Colonic mucosa (tissue), 4 donors: ENCODE data around the gene FAM53A. TPM values are rescaled to one million over a fixed set of nuclear protein-coding genes. Genes with fewer than 3 reads are reported as not detected.

ENCODE experiments used
- DNase-seq: peaks from one replicate; pipeline ENCODE4 v3.0.0-alpha.2; 2020
- H3K27ac ChIP-seq: fragments of 200-600 bp; one replicate; pipeline ENCODE4 v1.8.0; 2021
- H3K27me3 ChIP-seq: fragments of 200-600 bp; one replicate; pipeline ENCODE4 v1.8.0; 2021
- H3K36me3 ChIP-seq: fragments of 200-600 bp; one replicate; pipeline ENCODE4 v1.8.0; 2021
- H3K4me1 ChIP-seq: fragments of 200-600 bp; one replicate; pipeline ENCODE4 v1.8.0; 2021; ENCODE audit warnings: mild to moderate bottlenecking
- H3K4me3 ChIP-seq: fragments of 200-600 bp; one replicate; pipeline ENCODE4 v1.8.0; 2021
- H3K9ac ChIP-seq, 2 donors: one replicate each; pipeline ENCODE4 v1.7.0; 2013; ENCODE audit warnings: control low read depth in 2 of 2, low read depth in 2 of 2, low read length in 2 of 2
- H3K9me3 ChIP-seq: fragments of 200-600 bp; one replicate; pipeline ENCODE4 v1.8.0; 2021
- intact Hi-C: fragments of 100-400 bp; cut with DNase I; formaldehyde crosslinking; loops from one replicate; pipeline ENCODE4 v1.14.1; 2022
- total RNA-seq, 2 donors: library from RNA; stranded (reverse); fragmentation: NEBNext Ultra II Directional in 1 of 2; extraction: Animal tissue kit (Norgen Biotek cat#: 25700) in 1 of 2; gene quantifications; one replicate each; pipeline ENCODE4 v1.2.1, GENCODE V29; 2021
- TF ChIP-seq, protein P1 (sequence below): fragments of 200-600 bp; IDR thresholded peaks from one replicate; pipeline ENCODE4 v1.8.0; 2022; ENCODE audit warnings: antibody characterized with exemption, mild to moderate bottlenecking
- donor health status: healthy.
- donor health status: DM: no; HTN: no; CAD: no.
- donor health status: DM: no; HTN: no; CAD: no.

FAM53A gene
- total RNA-seq, 2 donors from 2014 or later: 0.86 to 1.5 TPM

GRCh38 chr4:1678244-1678643 lies 5.9 kb downstream of the FAM53A start:
- intact Hi-C loops: no loop called here
- no peaks in the 10 kb centered on the region for H3K36me3 ChIP-seq
- no peaks in the 10 kb centered on the region for H3K27me3 ChIP-seq
- H3K4me3 ChIP-seq: no peak overlapping the region
- no peak overlapping the region for H3K27ac ChIP-seq
- H3K4me1 ChIP-seq: no peaks in the 10 kb centered on the region
- H3K9ac ChIP-seq: no peak overlapping the region
- TF ChIP-seq, protein P1, sequence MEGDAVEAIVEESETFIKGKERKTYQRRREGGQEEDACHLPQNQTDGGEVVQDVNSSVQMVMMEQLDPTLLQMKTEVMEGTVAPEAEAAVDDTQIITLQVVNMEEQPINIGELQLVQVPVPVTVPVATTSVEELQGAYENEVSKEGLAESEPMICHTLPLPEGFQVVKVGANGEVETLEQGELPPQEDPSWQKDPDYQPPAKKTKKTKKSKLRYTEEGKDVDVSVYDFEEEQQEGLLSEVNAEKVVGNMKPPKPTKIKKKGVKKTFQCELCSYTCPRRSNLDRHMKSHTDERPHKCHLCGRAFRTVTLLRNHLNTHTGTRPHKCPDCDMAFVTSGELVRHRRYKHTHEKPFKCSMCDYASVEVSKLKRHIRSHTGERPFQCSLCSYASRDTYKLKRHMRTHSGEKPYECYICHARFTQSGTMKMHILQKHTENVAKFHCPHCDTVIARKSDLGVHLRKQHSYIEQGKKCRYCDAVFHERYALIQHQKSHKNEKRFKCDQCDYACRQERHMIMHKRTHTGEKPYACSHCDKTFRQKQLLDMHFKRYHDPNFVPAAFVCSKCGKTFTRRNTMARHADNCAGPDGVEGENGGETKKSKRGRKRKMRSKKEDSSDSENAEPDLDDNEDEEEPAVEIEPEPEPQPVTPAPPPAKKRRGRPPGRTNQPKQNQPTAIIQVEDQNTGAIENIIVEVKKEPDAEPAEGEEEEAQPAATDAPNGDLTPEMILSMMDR: no peak
- no peak for DNase-seq
- no peaks in the 10 kb centered on the region for H3K9me3 ChIP-seq

DNA sequence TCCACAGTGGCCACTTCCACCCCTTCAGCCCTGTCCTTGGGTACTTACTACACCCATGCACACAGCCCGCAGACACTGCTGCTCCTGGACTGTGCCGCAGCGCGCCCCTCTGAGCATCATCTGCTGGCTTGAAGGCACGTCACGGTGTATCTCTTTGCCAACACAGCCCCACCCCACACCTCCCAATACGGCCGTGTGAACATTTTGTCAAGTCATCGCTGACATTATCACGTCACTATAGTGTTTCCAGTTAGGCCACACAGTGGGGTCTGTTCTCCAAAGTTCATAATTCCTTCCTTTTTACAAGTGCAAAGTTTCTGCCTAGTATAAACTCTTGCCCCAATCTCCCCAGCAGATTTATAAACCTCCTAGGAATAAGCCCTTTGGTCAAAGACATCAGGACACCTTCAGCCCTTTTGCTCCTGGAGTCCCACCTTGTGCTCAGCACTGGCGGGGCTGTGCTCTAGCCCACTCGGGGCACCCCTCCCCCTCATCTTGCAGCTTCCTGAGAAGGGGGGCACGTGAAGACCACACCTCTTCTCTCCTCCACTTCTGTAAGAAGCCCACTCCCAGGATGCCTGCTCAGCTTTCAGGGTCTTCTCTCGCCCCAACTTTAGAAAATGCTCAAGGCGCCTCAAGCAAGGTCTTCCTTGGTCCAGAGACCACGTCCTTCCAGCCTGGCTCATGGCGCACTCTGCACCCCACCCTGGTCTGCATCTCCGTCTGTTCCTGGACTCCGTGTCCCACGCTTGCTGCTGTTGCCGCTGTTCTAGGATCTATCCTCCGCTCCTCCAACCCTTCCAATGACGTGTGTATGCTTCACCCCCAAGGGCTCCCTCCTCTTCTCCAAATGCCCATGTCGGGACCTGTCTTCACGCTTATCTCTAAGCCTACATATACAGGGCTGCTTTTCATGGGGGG lies 7.2 kb downstream of the FAM53A start:
- H3K4me3 ChIP-seq: no peak overlapping the region
- H3K27me3 ChIP-seq: no peaks in the 10 kb centered on the region
- TF ChIP-seq, protein P1: no peak
- H3K36me3 ChIP-seq: no peaks in the 10 kb centered on the region
- intact Hi-C loops: no loop called here
- no peak overlapping the region for H3K9ac ChIP-seq
- H3K27ac ChIP-seq: no peak overlapping the region
- no peaks in the 10 kb centered on the region for H3K4me1 ChIP-seq
- DNase-seq: no peak
- no peaks in the 10 kb centered on the region for H3K9me3 ChIP-seq

DNA sequence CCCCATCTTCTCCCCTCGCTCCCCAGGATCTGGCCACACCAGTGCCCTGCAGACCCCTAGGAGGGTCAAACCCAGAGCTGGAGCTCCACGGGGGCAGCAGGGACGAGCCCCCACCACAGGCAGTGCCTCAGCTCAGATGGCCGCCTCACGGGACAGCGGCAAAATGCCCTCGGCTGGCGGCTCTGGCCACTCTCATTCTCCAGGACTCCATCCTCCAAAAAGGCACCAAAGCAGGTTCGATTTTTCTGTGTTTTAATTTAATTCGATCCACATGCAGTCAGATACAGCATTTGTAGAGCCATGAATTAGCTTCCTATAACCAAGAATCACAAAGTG lies 8.3 kb downstream of the FAM53A start:
- no peak for DNase-seq
- TF ChIP-seq, protein P1: no peak

GRCh38 chr4:1675136-1675801 lies 8.8 kb downstream of the FAM53A start:
- H3K9ac ChIP-seq: no peak overlapping the region
- intact Hi-C loops: no loop called here
- H3K36me3 ChIP-seq: no peaks in the 10 kb centered on the region
- H3K9me3 ChIP-seq: no peaks in the 10 kb centered on the region
- TF ChIP-seq, protein P1: no peak
- H3K27ac ChIP-seq: no peak overlapping the region
- no peak overlapping the region for H3K4me3 ChIP-seq
- no peak for DNase-seq
- no peaks in the 10 kb centered on the region for H3K27me3 ChIP-seq
- H3K4me1 ChIP-seq: no peaks in the 10 kb centered on the region

More for the DNA sequence above, 8.3 kb downstream of the FAM53A start:
- Histone ChIP-seq H3K9ac (no peak overlapping the region), H3K27me3 (no peaks in the 10 kb centered on the region), H3K9me3 (no peaks in the 10 kb centered on the region), H3K4me3 (no peak overlapping the region), H3K27ac (no peak overlapping the region), H3K4me1 (no peaks in the 10 kb centered on the region), H3K36me3 (no peaks in the 10 kb centered on the region)
- intact Hi-C loops: no loop called here

- Histone ChIP-seq H3K9me3 (no peaks in the 10 kb centered on the region), H3K4me3 (no peak overlapping the region), H3K9ac (no peak overlapping the region), H3K36me3 (no peaks in the 10 kb centered on the region), H3K27ac (no peak overlapping the region), H3K4me1 (no peaks in the 10 kb centered on the region), H3K27me3 (no peaks in the 10 kb centered on the region)
- no peak for DNase-seq
- TF ChIP-seq, protein P1: no peak
- intact Hi-C loops: no loop called here
Measured at GRCh38 chr4:1674682-1675081, 9.4 kb downstream of the FAM53A start.
